Smooth muscle cell of bladder (primary cell): ENCODE data around the gene PCDHGA10. TPM values are rescaled to one million over a fixed set of nuclear protein-coding genes. Genes with fewer than 3 reads are reported as not detected.

Experiments
- total RNA-seq: library from RNA; depleted of rRNA; stranded (reverse); fragments of >200 nt; gene quantifications from 2 replicates; pipeline ENCODE4 v1.2.3, GENCODE V29; 2014

The PCDHGA10 gene
- total RNA-seq: 4.3 and 5.4 TPM in 2 replicates

GRCh38 chr5:141412854-141413539, at the start of gene PCDHGA10:
Gene PCDHGA10 (plus strand): TSS chr5:141412987. CDS start chr5:141413176, 189 bp downstream.

GRCh38 chr5:141363952-141364660, 48.7 kb upstream of the PCDHGA10 start, which contains the start of gene PCDHGA5:
Gene PCDHGA5 (plus strand): TSS chr5:141364162. CDS start chr5:141364331, 169 bp downstream.

GRCh38 chr5:141369994-141370848, 42.6 kb upstream of the PCDHGA10 start, which contains the start of gene PCDHGB3:
Gene PCDHGB3 (plus strand): TSS chr5:141370242. CDS start chr5:141370395, 153 bp downstream.

GRCh38 chr5:141373673-141374317, 39.0 kb upstream of the PCDHGA10 start, which contains the start of gene PCDHGA6:
Gene PCDHGA6 (plus strand): TSS chr5:141373891. CDS start chr5:141374084, 193 bp downstream.

GRCh38 chr5:141382469-141383294, 30.1 kb upstream of the PCDHGA10 start, which contains the start of gene PCDHGA7:
Gene PCDHGA7 (plus strand): TSS chr5:141382742. CDS start chr5:141382900, 158 bp downstream.

GRCh38 chr5:141387557-141388311, 25.1 kb upstream of the PCDHGA10 start, which contains the start of gene PCDHGB4:
Gene PCDHGB4 (plus strand): TSS chr5:141387698. CDS start chr5:141387885, 187 bp downstream.

GRCh38 chr5:141392429-141393198, 20.2 kb upstream of the PCDHGA10 start, which contains the start of gene PCDHGA8:
Gene PCDHGA8 (plus strand): TSS chr5:141392633. CDS start chr5:141392814, 181 bp downstream.

GRCh38 chr5:141397756-141398551, 14.8 kb upstream of the PCDHGA10 start, which contains the start of gene PCDHGB5:
Gene PCDHGB5 (plus strand): TSS chr5:141397947. CDS start chr5:141398128, 181 bp downstream.

GRCh38 chr5:141402553-141403243, 10.1 kb upstream of the PCDHGA10 start, which contains the start of gene PCDHGA9:
Gene PCDHGA9 (plus strand): TSS chr5:141402778. CDS start chr5:141402953, 175 bp downstream.

GRCh38 chr5:141407790-141408505, 4.8 kb upstream of the PCDHGA10 start, which contains the start of gene PCDHGB6:
Gene PCDHGB6 (plus strand): TSS chr5:141408021. CDS start chr5:141408203, 182 bp downstream.

GRCh38 chr5:141417494-141418172, 4.8 kb downstream of the PCDHGA10 start, which contains the start of gene PCDHGB7:
Gene PCDHGB7 (plus strand): TSS chr5:141417677. CDS start chr5:141417860, 183 bp downstream.

GRCh38 chr5:141420855-141421488, 8.2 kb downstream of the PCDHGA10 start, which contains the start of gene PCDHGA11:
Gene PCDHGA11 (plus strand): TSS chr5:141421051. CDS start chr5:141421228, 177 bp downstream.

GRCh38 chr5:141430332-141431113, 17.7 kb downstream of the PCDHGA10 start, which contains the start of gene PCDHGA12:
Gene PCDHGA12 (plus strand): TSS chr5:141430507. CDS start chr5:141430760, 253 bp downstream.

